A549 (cell line): ENCODE measurements around the gene HCN4. TPM values are rescaled to one million over a fixed set of nuclear protein-coding genes. Genes with fewer than 3 reads are reported as not detected.

Experiments used
- ATAC-seq, 2 experiments: fragments of 200-7000 bp in 1 of 2; fragments of >200 bp in 1 of 2; cut with Nextera tagmentation in 1 of 2; cut with Tn5 transposase in 1 of 2; 3 replicates each; pipeline versions ENCODE4 v1.8.0 to v1.9.1; 2018 to 2020; ENCODE audit warnings: mild to moderate bottlenecking in 1 of 2, moderate library complexity in 1 of 2
- CTCF ChIA-PET: fragments of 300-600 bp; sonication (Branson Sonifier 250); formaldehyde crosslinking; extraction: SDS; loops from one replicate; lab custom pipeline; 2021; ENCODE audit warnings: antibody characterized with exemption, inconsistent platforms; lab: Yijun Ruan, JAX
- POLR2A ChIA-PET: fragments of 350-600 bp; formaldehyde crosslinking; extraction: SDS; loops from one replicate; lab custom pipeline; 2021; ENCODE audit warnings: antibody characterized with exemption, inconsistent platforms; lab: Yijun Ruan, JAX
- DNase-seq, 2 experiments: peaks; one replicate each; pipeline versions ENCODE4 v3.0.0 to v3.0.0-alpha.2; 2011 to 2016; ENCODE audit warnings: low read depth in 1 of 2, low spot score in 1 of 2
- FAIRE-seq: peaks from 2 replicates; lab custom pipeline; 2011; peaks lifted over from hg19 to GRCh38; lab: Jason Lieb, UNC
- H3K27ac ChIP-seq, 2 experiments: fragments of >200 bp; sonication (Bioruptor Twin); formaldehyde crosslinking; 3 replicates each; pipeline ENCODE4 v1.5.1; 2016 to 2017
- H3K4me1 ChIP-seq: fragments of >200 bp; sonication (Bioruptor Twin); formaldehyde crosslinking; 3 replicates; pipeline ENCODE4 v1.6.1; 2016
- H3K4me2 ChIP-seq: fragments of >200 bp; sonication (Bioruptor Twin); formaldehyde crosslinking; 3 replicates; pipeline ENCODE4 v1.6.1; 2016
- H3K4me3 ChIP-seq: fragments of >200 bp; sonication (Bioruptor Twin); formaldehyde crosslinking; 3 replicates; pipeline ENCODE4 v1.5.1; 2016
- H3K9me3 ChIP-seq: fragments of >200 bp; sonication (Bioruptor Twin); formaldehyde crosslinking; 3 replicates; pipeline ENCODE4 v1.6.1; 2016
- BCL3 ChIP-seq: fragments of >200 bp; sonication (Bioruptor Twin); formaldehyde crosslinking; IDR thresholded peaks from 3 replicates; pipeline ENCODE4 v1.6.1; 2016
- CHD2 ChIP-seq: fragments of 150-350 bp; IDR thresholded peaks from 2 replicates; pipeline ENCODE4 v1.6.1; 2014; ENCODE audit warnings: low read length; ENCODE audit not compliant: partially characterized antibody
- E2F6 ChIP-seq: IDR thresholded peaks from 2 replicates; pipeline ENCODE4 v1.6.1; 2012; ENCODE audit warnings: low read depth, borderline replicate concordance
- EHF ChIP-seq: fragments of 250-450 bp; sonication (Bioruptor Pico); IDR thresholded peaks from 2 replicates; pipeline ENCODE4 v1.5.0; 2020; ENCODE audit warnings: mild to moderate bottlenecking
- EHMT2 ChIP-seq: fragments of 200-600 bp; sonication (generic); IDR thresholded peaks from 2 replicates; pipeline ENCODE4 v1.6.1; 2016; ENCODE audit warnings: antibody characterized with exemption, low read depth, mild to moderate bottlenecking, moderate library complexity
- FOSL2 ChIP-seq, 2 experiments: fragments of 450-650 bp in 1 of 2; fragments of >200 bp in 1 of 2; sonication (Bioruptor Twin) in 1 of 2; formaldehyde crosslinking; IDR thresholded peaks; 2 replicates each; pipeline versions ENCODE4 v1.5.0 to v1.6.1; 2016 to 2020; ENCODE audit warnings: mild to moderate bottlenecking in 1 of 2, moderate library complexity in 1 of 2
- GATA3 ChIP-seq: IDR thresholded peaks from 2 replicates; pipeline ENCODE4 v1.6.1; 2012; ENCODE audit warnings: borderline replicate concordance
- HDAC2 ChIP-seq: fragments of 200-600 bp; sonication (generic); IDR thresholded peaks from 2 replicates; pipeline ENCODE4 v1.6.1; 2016
- HMGXB4 ChIP-seq: fragments of 250-450 bp; sonication (Bioruptor Pico); IDR thresholded peaks from 2 replicates; pipeline ENCODE4 v1.5.0; 2021; ENCODE audit warnings: mild to moderate bottlenecking, moderate library complexity, borderline replicate concordance
- HOXB13 ChIP-seq: fragments of 250-450 bp; sonication (Bioruptor Pico); IDR thresholded peaks from 2 replicates; pipeline ENCODE4 v1.5.0; 2020; ENCODE audit warnings: low read depth, mild to moderate bottlenecking, moderate library complexity
- JUN ChIP-seq, 2 experiments: fragments of >200 bp; sonication (Bioruptor Twin); formaldehyde crosslinking; IDR thresholded peaks; 2 replicates in 1 of 2; 3 replicates in 1 of 2; pipeline ENCODE4 v1.6.1; 2016 to 2017
- KDM1A ChIP-seq: fragments of 200-600 bp; sonication (generic); IDR thresholded peaks from 2 replicates; pipeline ENCODE4 v1.6.1; 2016; ENCODE audit warnings: low read depth, mild to moderate bottlenecking
- KDM5A ChIP-seq: fragments of 200-600 bp; sonication (generic); IDR thresholded peaks from 2 replicates; pipeline ENCODE4 v1.6.1; 2016; ENCODE audit warnings: antibody characterized with exemption, mild to moderate bottlenecking
- MAX ChIP-seq: IDR thresholded peaks from 2 replicates; pipeline ENCODE4 v1.6.1; 2012
- NR3C1 ChIP-seq: fragments of >200 bp; sonication (Bioruptor Twin); formaldehyde crosslinking; IDR thresholded peaks from 3 replicates; pipeline ENCODE4 v1.6.1; 2017
- RCOR1 ChIP-seq: fragments of 150-350 bp; IDR thresholded peaks from 2 replicates; pipeline ENCODE4 v1.6.1; 2014; ENCODE audit warnings: antibody characterized with exemption, low read length, low read depth
- RFX5 ChIP-seq: fragments of 450-650 bp; IDR thresholded peaks from 2 replicates; pipeline ENCODE4 v1.7.1; 2014; ENCODE audit warnings: antibody characterized with exemption, mild to moderate bottlenecking, moderate library complexity
- TFCP2L1 ChIP-seq: fragments of 250-450 bp; sonication (Bioruptor Pico); IDR thresholded peaks from 2 replicates; pipeline ENCODE4 v1.5.0; 2021; ENCODE audit warnings: mild to moderate bottlenecking
- ZC3H11A ChIP-seq: fragments of 450-650 bp; IDR thresholded peaks from 2 replicates; pipeline ENCODE4 v1.6.1; 2014; ENCODE audit warnings: antibody characterized with exemption, mild to moderate bottlenecking
- ZFP36 ChIP-seq: fragments of 450-650 bp; IDR thresholded peaks from 2 replicates; pipeline ENCODE4 v1.6.1; 2014; ENCODE audit warnings: borderline replicate concordance; ENCODE audit not compliant: partially characterized antibody
- ZNF302 ChIP-seq: fragments of 250-450 bp; sonication (Bioruptor Pico); IDR thresholded peaks from 2 replicates; pipeline ENCODE4 v1.9.0; 2021; ENCODE audit warnings: inconsistent platforms, mild to moderate bottlenecking, moderate library complexity
- ZSCAN20 ChIP-seq: fragments of 250-450 bp; sonication (Bioruptor Pico); IDR thresholded peaks from 2 replicates; pipeline ENCODE4 v1.8.0; 2022; ENCODE audit warnings: mild to moderate bottlenecking, moderate library complexity
- WGBS: methylation state at CpG from one replicate; pipeline ENCODE4 v1.1.6; 2017; ENCODE audit errors: missing lambda C conversion rate; 5-methylcytosine and 5-hydroxymethylcytosine counted together
- polyA plus RNA-seq, 4 experiments: library from polyadenylated mRNA; depleted of rRNA in 3 of 4; stranded (reverse); fragments of >200 nt; fragmentation: RNase III in 1 of 4; extraction: RNeasy Plus Mini Kit Qiagen cat#74134 plus additional on column Dnase treatment in 1 of 4; gene quantifications; 2 replicates in 3 of 4; 3 replicates in 1 of 4; pipeline ENCODE4 v1.2.3, GENCODE V29; 2011 to 2017

Gene HCN4
- polyA plus RNA-seq, 2 of the 4 experiments (the other 2 are of a cell fraction): 0.03 to 0.09 TPM

- TF ChIP-seq BCL3: no peak
- TF ChIP-seq, all 56 proteins: peak for 0
Measured at GRCh38 chr15:73283366-73283962, 85.3 kb downstream of the HCN4 start (continued).

- H3K9me3 ChIP-seq: no peaks in the 10 kb centered on the region
- no peak for DNase-seq
- ATAC-seq: no peak
- no peaks in the 10 kb centered on the region for H3K4me1 ChIP-seq
- no peak for FAIRE-seq
- H3K27ac ChIP-seq: no peak overlapping the region
- H3K4me3 ChIP-seq: no peak overlapping the region
- 95% methylated on average over 8 of the region's 8 CpGs for WGBS
- TF ChIP-seq JUN (IDR thresholded peaks at IDR 0.05) (no peak), KDM5A (no peak), HOXB13 (CRISPR knock-in tag) (no peak), CHD2 (no peak), GATA3 (no peak), ZNF302 (no peak), NR3C1 (no peak), ZC3H11A (no peak), MAX (no peak), HMGXB4 (CRISPR knock-in tag) (no peak), TFCP2L1 (CRISPR knock-in tag) (no peak), KDM1A (no peak), E2F6 (no peak), ZSCAN20 (no peak), EHMT2 (no peak), RCOR1 (no peak), RFX5 (no peak), FOSL2 (IDR thresholded peaks at IDR 0.05) (no peak), FOSL2 (CRISPR knock-in tag; IDR thresholded peaks at IDR 0.05) (no peak), ZFP36 (no peak), HDAC2 (no peak)
- TF ChIP-seq, all 56 proteins: peak for 0
- H3K4me2 ChIP-seq: no peak overlapping the region
- POLR2A ChIA-PET: no interaction called here
- CTCF ChIA-PET: interaction anchor here (0.9 to 10.1 kb wide), 10 partner anchors 8 to 417 kb away, joined by 3 to 112 read pairs (median 6); no protein-coding TSS in a partner anchor
Measured at GRCh38 chr15:73282567-73283365, 86.0 kb downstream of the HCN4 start.

GRCh38 chr15:73275862-73276261 lies 92.9 kb downstream of the HCN4 start:
- ATAC-seq (no peak), FAIRE-seq (no peak)
- POLR2A ChIA-PET: no interaction called here
- Histone ChIP-seq H3K4me2 (no peak overlapping the region), H3K4me1 (peaks cover under 1% of the 10 kb centered on the region; the same call in 1 of the 3 replicates), H3K9me3 (no peaks in the 10 kb centered on the region), H3K27ac (no peak overlapping the region)
- CTCF ChIA-PET: interaction anchor here (0.6 to 10.1 kb wide), 9 partner anchors 9 to 554 kb away, joined by 3 to 112 read pairs (median 7); no protein-coding TSS in a partner anchor
- no peak for TF ChIP-seq EHF (CRISPR knock-in tag)
- TF ChIP-seq, all 56 proteins: peak for 0
- DNase-seq: no peak
- H3K4me3 ChIP-seq: no peak overlapping the region
